ENCODE results near the gene SULF2. TPM values are rescaled to one million over a fixed set of nuclear protein-coding genes. Genes with fewer than 3 reads are reported as not detected.

SULF2 gene
- total and polyA plus RNA-seq, 3 donors from 2014 or later: 61.5 to 117 (median 95.6) TPM

DNA sequence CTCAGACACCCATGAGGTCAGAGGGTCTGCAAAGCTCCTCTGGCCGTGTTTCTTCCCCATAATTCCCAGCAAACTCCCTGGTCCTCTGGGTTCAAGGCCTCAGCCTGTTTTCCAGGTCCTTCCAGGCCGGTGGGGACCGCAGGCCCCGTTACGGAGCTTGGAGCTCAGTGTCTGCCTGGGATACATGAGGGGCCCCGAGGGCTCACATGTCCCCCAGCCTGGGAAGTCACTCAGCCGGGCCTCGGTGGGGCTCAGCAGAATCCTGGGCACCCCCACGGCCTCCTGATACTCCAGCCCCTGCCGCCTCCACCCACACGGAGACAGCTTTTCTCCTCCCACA is 3.4 kb upstream of the SULF2 start:
- DNase-seq: no peak
- Histone ChIP-seq H3K4me1 (peaks cover 13% of the 10 kb centered on the region), H3K27ac (no peak overlapping the region), H3K27me3 (no peaks in the 10 kb centered on the region), H3K4me3 (no peak overlapping the region), H3K36me3 (ENCODE audit: low read depth, missing control alignments) (no peaks in the 10 kb centered on the region), H3K9me3 (no peaks in the 10 kb centered on the region)
- no peak for TF ChIP-seq POLR2A (IDR thresholded peaks at IDR 0.05)
- TF ChIP-seq CTCF (IDR thresholded peaks at IDR 0.05): no peak
- WGBS, 2 donors: 73 to 91% methylated on average over 10 to 11 of the region's 11 CpGs
- intact Hi-C loops (cut with DNase I; ENCODE audit: low total_unique reads): loop anchor here (5.0 kb wide), 1 partner anchor 834 kb away; no protein-coding TSS in a partner anchor

- intact Hi-C loops (cut with DNase I; ENCODE audit: low total_unique reads): loop anchor here (5.0 kb wide), 1 partner anchor 836 kb away; no protein-coding TSS in a partner anchor
- Histone ChIP-seq H3K4me3 (peak overlapping the region in 1 of 2 donors; percentile 47), H3K36me3 (ENCODE audit: low read depth, missing control alignments) (no peaks in the 10 kb centered on the region), H3K27ac (peak overlapping the region; percentile 59 to 88), H3K9me3 (no peaks in the 10 kb centered on the region), H3K4me1 (peaks cover 16% of the 10 kb centered on the region), H3K27me3 (no peaks in the 10 kb centered on the region)
- no peak for TF ChIP-seq POLR2A (IDR thresholded peaks at IDR 0.05)
- no peak for TF ChIP-seq CTCF (IDR thresholded peaks at IDR 0.05)
- 11 to 13% methylated on average over 6 of the region's 6 CpGs for WGBS, 2 donors
- DNase-seq: no peak
Measured at GRCh38 chr20:47786765-47787107, 1.5 kb upstream of the SULF2 start.

DNA sequence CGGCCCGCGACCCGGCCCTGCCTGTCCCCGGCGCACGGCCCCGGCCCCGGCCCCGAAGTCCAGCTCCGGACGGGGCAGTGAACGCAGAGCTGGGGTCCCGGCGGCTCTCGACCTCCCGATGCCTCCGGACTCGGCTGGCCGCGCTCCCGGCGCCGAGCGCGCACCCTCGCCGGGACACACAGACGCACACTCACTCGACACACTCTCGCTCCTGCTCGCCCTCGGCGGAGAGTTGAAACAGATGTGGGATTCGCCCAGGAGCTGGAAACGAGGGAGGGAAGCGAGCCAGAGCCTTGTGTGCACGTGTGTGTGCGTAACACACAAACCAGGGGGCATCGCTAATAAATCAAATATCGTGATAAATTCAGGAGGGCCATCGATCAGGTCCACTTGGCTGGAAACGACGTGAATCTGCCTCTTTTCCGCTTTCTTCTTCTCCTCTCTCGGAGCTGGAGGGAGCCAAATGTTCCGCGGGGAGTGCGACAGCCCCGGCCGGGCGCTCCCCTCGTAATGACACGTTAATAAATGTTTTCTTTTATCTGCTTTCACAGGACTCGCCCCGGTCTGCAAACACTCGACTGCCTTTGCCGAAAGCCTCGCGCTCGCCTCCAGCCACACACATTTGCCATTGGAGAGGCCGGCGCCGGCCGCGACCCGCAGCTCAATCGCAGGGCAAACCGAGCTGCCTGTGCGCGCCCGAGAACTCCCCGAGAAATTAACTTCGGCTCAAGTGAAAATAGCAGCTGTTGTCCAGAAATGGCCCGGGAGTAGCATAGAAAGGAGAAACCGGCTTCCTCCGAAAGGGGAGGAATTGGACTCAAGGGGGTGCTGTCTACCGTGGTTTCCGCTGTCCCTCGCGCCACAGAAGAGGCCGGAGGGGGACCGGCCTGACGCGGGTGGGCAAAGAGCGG is 828 bp upstream of the SULF2 start:
- intact Hi-C loops (cut with DNase I; ENCODE audit: low total_unique reads): loop anchor here (5.0 kb wide), 1 partner anchor 836 kb away; no protein-coding TSS in a partner anchor
- peak; percentile 64 to 72 (median 64) for TF ChIP-seq CTCF (IDR thresholded peaks at IDR 0.05)
- no peak for TF ChIP-seq POLR2A (IDR thresholded peaks at IDR 0.05)
- DNase-seq: peak; percentile 87
- H3K27me3 ChIP-seq: no peaks in the 10 kb centered on the region
- H3K4me3 ChIP-seq: peak overlapping the region; percentile 47 to 58
- H3K9me3 ChIP-seq: no peaks in the 10 kb centered on the region
- peak overlapping the region; percentile 59 to 88 for H3K27ac ChIP-seq
- no peaks in the 10 kb centered on the region for H3K36me3 ChIP-seq (ENCODE audit: low read depth, missing control alignments)
- 0% methylated on average over 65 to 86 of the region's 86 CpGs for WGBS, 2 donors
- peaks cover 16% of the 10 kb centered on the region for H3K4me1 ChIP-seq

- H3K27ac ChIP-seq: peak overlapping the region; percentile 24 to 73
- WGBS, 2 donors: 0 to 1% methylated on average over 3 to 63 of the region's 69 CpGs
- H3K4me3 ChIP-seq: peak overlapping the region; percentile 58 to 68
- H3K4me1 ChIP-seq: peaks cover 16% of the 10 kb centered on the region
- DNase-seq: no peak
- TF ChIP-seq POLR2A (IDR thresholded peaks at IDR 0.05) (no peak), CTCF (IDR thresholded peaks at IDR 0.05) (peak; percentile 17 to 34 (median 23))
- no peaks in the 10 kb centered on the region for H3K9me3 ChIP-seq
- intact Hi-C loops (cut with DNase I; ENCODE audit: low total_unique reads): loop anchor here (5.0 kb wide), 1 partner anchor 838 kb away; no protein-coding TSS in a partner anchor
- H3K36me3 ChIP-seq (ENCODE audit: low read depth, missing control alignments): no peaks in the 10 kb centered on the region
- H3K27me3 ChIP-seq: no peaks in the 10 kb centered on the region
Measured at GRCh38 chr20:47784599-47785310, 526 bp downstream of the SULF2 start.

Measured in testis (tissue), 3 donors.